Stimulated activated CD4-positive, alpha-beta T cell treated with anti-CD3 and anti-CD28 coated beads, Interleukin-2, amount 100 ng/mL, for 4 hours (primary cell): ENCODE results near the gene CCAR1.
"Not testable (repeated sequence)": the region's sequence is repeated elsewhere in the genome, so short reads cannot be mapped to it uniquely, and the experiment has no call there.

Source experiments
- DNase-seq: peaks from one replicate; pipeline ENCODE4 v3.0.0-alpha.2; 2020; ENCODE audit warnings: low read depth

Gene CCAR1

DNA sequence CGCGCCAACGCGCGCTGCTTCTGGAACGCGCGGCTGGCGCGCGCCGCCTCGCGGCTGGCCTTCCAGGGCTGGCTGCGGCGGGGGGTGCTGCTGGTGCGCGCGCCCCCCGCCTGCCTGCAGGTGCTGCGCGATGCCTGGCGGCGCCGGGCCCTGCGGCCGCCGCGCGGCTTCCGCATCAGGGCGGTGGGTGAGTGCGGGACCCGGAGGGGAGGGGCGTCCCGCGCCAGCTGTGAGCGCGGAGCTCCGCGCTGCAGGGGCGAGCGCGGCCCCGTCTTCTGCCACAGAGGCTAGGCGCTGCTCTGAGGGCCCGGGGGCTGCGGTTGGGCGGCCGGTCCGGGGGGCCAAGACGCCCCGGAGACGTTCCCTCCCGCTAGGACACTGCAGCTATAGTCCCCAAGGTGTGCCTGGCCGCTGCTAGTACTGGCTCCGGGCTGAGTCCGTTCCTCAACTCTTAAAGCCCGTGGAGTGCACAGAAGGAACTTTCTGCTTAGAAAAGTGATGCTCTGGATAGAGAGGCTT lies 107.1 kb downstream of the CCAR1 start:
- not testable (repeated sequence) for DNase-seq

DNA sequence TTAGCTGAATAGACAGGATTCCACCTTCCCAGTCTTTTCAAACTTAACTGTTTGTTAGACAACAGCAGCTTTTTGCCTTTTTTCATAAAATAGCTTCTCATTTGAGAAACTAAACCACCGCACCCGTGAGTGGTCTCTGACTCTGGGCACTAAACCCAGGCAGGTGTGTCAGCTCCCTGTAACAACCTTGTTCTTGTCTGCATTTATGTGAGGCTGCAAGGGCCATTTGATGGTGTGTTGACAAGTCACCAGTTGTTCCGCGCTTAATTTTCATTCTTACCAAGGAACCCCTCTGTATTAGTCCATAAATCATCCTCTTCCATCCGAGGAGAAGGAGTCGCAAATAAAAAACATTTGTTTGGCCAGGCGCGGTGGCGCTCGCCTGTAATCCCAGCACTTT lies 107.8 kb downstream of the CCAR1 start:
- DNase-seq, result no peak

DNA sequence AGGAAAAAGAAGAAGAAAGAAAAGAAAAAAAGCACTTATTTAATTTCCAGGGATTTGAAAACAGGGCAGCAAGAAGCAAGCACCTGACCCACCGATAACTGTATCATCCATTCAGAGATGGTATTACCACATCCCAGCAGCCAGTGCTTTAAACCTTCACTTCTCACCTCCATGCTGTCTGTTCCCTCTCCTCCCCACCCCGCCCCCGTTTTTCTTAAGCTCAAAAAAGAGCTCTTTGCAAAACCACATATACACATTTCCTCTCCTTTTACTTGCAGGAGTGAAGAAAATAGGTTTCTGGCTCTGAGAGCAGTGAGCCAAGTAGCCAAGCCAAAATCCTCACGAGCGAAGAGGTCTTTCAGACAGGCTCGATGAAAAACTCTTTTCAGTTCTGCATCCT lies 108.5 kb downstream of the CCAR1 start:
- no peak for DNase-seq

DNA sequence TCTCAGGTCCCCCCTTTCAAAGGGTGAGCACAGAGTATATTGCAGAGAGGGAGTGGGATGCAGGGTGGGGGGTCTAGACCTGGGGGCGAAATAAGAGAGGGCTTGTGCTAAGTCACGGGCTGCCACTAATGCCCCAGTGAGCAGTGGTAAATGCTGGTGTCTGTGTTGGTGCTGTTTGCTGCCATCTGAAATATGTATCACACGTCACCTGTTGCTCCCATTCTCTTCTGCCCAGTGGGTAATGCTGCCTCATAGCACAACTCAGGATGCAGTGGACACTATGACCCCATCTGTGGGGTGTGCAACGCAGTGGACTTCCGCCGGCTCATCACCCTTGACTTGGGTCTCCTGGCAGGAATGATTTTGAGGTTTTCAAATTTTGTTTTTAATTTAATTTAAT lies 108.9 kb downstream of the CCAR1 start:
- no peak for DNase-seq

DNA sequence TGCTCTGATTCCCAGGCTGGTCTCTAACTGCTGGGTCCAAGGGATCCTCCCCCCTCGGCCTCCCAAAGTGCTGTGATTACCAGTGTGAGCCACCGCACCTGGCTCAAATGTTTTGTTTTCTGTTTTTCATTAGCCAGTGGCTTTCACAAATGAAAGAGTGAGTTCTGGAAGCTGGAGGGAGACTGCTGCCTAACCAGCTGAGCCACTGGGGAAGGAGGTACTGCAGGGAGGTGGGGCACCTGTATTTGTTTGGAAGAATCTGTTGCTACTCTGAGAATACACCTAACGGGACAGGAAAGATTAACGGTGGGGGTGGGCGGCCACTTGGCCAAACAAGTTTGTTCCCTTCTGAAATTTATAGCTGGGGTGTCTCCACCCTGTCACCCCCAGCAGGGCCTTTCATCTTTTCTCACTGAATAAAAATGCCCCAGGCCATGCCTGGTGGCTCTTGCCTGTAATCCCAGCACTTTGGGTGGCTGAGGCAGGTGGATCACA lies 111.0 kb downstream of the CCAR1 start:
- no peak for DNase-seq

DNA sequence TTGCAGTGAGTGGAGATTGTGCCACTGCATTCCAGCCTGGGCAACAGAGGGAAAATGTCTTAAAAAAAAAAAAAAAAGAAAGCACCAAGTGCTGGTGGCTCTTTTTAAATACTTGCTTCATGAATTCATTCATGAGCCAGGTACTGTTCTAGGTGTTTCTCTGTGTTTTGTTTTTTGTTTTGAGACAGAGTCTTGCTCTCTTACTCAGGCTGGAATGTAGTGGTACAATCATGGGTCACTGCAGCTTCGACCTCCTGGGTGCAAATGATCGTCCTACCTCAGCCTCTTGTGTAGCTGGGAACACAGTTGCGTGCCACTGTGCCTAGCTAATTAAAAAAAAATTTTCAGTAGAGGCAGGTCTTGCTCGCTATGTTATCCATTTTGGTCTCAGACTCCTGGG lies 111.6 kb downstream of the CCAR1 start:
- DNase-seq, result no peak

DNA sequence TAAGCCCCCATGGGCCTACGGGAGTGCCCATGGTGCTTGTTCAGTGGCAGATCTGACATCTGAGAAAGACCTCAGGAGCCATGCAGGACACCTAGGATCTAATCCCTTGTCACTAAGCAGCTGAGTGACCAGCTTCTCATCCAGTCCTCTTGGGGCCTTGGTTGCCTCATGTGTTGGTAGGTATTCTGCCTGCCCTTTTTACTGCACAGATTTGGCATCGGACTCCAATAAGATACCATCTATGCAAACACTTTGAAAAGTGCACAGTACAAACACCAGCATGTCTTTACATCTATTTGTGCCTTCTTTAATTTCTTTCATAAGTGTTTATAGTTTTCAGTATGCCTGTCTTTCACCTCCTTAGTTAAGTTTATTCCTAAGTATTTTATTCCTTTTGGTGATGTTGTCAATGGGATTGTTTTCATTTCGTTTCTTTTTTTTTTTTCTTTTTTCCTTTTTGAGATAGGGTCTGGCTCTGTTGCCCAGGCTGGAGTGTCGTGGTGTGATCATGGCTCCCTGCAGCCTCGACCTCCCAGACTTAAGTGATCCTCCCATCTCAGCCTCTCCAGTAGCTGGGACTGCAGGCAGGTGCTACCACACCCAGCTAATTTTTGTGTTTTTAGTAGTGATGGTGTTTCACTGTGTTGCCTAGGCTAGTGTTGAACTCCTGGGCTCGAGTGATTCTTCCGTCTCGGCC lies 116.7 kb downstream of the CCAR1 start:
- no peak for DNase-seq

DNA sequence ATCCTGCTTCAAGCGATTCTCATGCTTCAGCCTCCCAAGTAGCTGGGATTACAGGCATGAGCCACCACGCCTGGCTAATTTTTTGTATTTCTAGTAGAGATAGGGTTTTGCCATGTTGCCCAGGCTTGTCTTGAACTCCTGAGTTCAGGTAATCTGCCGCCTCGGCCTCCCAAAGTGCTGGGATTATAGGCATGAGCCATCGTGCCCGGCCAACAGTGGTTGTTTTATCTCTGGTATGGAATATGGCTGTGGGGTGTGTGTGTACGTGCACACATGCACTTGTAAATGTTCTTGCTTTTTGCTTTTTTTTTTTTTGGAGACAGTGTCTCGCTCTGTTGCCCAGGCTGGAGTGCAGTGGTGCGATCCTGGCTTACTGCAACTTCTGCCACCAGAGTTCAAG lies 119.6 kb downstream of the CCAR1 start:
- not testable (repeated sequence) for DNase-seq
